ENCODE results near the gene OPN1LW.
A peak's percentile ranks its signal among the peaks of the same experiment; 100 is the strongest.
"Not testable (repeated sequence)": the region's sequence is repeated elsewhere in the genome, so short reads cannot be mapped to it uniquely, and the experiment has no call there.

Gene OPN1LW

DNA sequence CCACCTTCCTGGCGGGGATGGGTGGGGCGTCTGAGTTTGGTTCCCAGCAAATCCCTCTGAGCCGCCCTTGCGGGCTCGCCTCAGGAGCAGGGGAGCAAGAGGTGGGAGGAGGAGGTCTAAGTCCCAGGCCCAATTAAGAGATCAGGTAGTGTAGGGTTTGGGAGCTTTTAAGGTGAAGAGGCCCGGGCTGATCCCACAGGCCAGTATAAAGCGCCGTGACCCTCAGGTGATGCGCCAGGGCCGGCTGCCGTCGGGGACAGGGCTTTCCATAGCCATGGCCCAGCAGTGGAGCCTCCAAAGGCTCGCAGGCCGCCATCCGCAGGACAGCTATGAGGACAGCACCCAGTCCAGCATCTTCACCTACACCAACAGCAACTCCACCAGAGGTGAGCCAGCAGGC lies at the start of gene OPN1LW:
Gene OPN1LW, plus strand, starts transcription at position 234 of the 400 bp plus-strand sequence. Its CDS starts 41 bp downstream, at position 275.
- DNase-seq, result not testable (repeated sequence)

DNA sequence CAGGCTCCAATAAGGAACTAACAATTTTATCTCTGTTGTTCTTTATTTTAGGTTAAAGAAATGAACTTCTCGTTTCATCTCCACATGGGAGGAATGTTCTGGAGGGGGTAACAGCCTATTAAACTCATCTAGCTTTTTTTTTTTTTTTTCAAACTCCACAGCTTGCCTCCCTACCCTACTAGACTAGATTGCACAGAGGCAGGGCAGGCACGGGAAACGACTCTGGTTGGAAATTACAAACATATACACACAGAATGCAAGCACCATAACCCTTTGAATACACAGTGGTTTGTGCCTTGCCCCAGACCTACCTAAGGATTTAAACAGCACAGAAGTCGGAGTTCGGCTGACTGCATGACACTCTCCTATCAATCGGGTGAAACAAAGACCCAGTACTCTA lies 49.2 kb upstream of the OPN1LW start:
- no peak for DNase-seq

DNA sequence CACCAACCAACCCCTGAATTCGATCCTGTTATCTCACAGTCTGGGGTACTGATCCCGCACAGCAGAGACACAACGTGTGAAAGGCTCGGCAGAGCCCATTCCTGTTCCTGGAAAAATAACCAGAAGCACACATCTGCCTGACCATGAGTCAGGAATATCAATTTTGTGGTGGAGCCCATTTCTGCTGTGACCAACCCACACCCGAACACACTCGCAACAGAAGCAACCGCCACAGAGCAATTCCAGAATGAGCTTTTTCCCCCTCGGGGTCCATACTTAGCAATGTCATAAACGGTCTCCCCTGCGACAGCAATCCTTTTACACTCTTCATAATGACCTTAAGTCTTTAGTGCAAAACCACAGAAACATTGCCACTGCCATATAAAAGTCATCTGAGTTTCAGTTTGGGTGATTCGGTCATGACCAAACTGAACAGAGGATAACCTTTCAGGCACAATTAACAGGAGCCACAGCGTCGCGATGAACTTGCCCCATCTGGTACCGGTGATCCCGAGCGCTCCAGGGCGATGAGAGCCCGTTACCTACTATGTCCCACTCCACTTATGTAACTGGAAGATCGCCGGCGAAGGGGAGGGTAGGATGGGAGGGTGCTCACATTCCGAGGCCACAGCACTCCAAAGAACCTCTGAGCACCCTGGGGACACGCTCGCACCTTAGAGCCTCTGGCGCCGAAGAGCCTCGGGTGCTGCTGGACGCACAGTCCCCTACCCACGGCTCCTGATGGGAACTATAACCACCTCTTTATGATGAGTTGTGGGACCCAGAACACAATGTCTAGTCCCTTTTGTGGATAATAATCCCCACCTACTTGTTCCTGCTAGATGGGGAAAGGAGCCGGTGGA lies 47.7 kb upstream of the OPN1LW start:
- DNase-seq, result no peak

DNA sequence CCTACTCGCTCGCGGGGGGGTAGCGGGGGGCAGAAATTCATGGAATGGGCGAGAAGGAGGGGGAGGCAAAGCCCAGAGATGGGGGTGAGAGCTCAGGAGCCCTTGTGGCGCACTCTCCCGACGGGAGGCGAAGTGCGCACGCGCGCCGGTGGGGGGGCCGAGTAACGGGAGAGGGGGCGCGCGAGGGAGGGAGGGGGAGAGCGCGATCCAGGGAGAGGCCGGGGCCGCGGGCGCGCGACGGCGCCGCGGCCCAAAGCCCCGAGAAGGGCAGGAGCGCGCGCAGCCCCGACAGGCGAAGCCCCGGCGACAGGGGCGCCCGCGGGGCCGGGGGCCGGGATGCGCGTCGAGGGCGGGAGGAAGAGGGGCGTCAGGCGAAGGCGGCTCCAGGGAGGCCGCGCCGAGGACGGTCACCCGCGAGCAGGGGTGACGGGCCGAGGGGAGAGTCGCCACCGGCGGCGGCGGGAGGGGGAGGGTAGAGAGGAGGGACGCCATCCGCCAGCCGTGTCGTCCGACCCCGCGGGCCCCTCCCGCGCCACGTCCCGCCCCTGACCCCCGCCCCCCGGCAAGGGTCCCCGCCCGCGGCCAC lies 46.9 kb upstream of the OPN1LW start:
- peak; percentile 66 for DNase-seq

DNA sequence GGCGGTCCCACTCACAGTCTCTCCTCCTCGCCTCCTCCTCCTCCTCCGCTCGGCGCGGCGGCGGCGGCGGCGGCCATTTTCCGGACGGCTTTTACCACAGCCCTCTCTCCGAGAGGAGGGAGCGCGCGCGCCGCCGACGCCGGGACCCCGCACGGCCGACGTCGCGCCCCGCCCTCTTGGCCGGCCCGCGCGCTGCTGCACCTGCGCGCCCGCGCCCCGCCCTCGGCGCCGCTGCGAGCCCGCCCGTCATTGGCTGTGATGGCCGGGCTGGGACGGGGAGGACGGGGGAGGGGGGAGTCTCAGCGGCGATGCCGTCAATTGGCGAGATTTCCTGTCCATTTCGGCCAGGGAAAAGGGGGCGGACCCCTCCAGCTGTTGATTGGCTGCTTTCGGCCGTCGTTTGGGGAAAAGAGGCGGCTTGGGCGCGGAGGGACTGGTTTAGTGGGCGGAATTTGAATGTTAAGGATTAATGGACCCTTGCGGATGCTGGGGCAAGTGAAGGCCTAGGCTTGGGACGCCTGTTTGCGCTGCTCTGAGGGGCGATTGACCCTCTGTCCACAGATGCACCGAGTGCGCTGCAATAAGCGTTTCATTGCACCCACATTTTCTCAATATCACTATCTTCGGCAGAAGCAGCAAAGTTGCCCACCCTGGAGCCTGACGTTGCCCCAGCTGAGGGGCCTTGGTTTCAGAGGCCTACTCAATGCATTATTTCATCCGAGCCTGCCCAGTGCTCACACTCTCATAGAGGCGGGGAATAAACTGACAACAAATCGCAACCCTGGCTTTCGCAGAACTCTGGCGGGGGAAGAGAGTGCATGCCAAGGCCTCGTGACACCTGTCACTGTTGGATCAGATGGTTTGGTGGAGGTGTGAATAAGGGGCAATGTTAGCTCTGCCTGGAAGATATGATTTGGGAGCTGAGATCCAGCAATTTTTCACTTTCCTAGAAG lies 46.2 kb upstream of the OPN1LW start, which contains the start of gene MECP2:
Gene MECP2, minus strand, starts transcription at position 129 of the 953 bp plus-strand sequence.
- DNase-seq, result peak; percentile 77

DNA sequence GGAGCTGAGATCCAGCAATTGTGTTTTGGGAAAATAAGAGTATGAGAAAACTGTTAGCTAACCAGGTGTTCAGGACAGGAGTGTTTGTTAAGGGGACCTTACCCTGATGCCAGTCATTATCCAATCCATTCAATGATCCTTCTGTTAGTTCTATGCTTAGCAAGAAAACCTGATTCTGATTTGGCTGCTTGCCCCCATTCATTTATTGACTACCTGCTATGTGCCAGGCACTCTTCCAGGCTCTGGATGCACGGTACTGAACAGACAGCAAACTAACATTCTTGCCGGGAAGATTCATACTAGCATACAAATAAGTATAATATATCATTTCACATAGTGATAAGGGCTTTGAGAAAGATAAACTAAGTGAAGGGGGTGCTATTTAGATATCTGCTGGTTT lies 45.5 kb upstream of the OPN1LW start:
- DNase-seq, result no peak

DNA sequence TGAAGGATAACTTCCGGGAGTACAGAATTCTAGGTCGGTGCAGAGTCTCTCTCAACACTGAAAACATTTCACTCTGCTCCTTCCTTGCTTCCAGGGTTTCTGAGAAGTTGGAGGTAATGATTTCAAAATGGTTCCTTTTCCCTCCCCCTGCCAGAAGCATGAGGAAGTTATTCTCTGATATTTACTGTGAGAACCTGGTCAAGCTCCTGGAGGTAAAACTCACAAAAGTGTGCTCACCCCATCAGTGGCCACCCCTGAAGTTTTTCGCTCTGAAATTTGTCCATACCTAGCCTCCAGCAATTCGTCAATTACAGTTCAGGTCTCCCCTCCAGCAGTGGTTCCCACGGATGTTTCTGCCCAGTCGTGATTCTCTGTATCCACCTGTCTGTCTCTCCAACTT lies 30.3 kb upstream of the OPN1LW start:
- no peak for DNase-seq

DNA sequence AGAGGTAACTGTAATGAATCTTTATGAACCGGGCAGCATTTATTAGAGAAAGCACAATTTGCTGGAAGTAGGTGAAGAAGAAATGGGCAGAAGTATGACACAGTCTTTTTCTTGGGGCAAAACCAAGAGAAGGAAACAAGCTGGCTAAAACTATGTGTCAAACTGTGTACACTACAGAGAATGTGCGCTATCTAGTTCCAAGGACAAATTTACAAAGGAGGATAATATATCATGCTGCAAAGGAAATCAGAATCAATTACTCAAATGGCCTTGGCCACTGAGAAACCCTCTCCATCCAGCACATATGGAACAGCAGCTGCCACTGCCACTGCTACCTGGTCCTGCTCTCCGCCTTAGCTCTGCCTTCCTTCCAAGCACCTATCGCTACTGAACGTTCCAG lies 29.4 kb upstream of the OPN1LW start:
- no peak for DNase-seq

DNA sequence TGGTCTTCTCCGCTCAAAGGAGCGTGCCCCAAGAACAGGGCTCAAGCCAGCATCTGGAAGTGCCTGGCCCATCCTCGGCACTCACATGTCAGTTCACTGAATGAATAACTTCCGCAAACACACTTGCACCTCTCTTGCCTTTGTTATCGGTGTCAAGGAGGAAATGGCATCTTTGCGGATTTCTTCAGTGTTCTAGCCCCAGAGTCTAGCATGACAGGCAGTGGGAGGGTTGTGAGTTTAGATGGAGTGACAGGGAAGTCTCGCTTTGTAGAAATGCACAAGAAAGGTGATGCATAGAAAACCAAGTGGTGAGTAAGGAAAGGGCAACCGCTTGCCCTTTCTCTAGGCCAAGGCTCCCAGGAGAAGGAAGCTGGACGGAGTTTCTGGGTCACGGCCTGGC lies 29.0 kb upstream of the OPN1LW start:
- no peak for DNase-seq

DNA sequence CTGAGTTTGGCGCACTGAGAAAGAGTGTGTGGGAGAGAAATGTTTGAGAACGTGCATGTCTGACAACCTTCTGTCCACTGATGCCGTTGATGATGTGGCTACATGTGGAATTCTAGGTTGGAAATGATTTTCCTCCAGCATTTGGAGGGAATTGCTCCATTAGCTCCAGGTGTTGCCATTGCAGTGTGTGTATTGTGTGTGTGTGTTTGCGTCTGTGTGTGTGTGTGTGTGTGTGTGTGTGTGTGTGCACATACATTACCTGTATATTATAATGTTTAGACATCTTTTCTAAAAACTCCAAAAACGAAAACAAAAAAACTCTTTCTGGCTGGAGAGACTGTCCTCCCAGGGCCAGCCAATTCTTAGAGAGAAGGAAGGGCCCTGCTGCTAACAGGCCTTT lies 28.3 kb upstream of the OPN1LW start:
- no peak for DNase-seq

DNA sequence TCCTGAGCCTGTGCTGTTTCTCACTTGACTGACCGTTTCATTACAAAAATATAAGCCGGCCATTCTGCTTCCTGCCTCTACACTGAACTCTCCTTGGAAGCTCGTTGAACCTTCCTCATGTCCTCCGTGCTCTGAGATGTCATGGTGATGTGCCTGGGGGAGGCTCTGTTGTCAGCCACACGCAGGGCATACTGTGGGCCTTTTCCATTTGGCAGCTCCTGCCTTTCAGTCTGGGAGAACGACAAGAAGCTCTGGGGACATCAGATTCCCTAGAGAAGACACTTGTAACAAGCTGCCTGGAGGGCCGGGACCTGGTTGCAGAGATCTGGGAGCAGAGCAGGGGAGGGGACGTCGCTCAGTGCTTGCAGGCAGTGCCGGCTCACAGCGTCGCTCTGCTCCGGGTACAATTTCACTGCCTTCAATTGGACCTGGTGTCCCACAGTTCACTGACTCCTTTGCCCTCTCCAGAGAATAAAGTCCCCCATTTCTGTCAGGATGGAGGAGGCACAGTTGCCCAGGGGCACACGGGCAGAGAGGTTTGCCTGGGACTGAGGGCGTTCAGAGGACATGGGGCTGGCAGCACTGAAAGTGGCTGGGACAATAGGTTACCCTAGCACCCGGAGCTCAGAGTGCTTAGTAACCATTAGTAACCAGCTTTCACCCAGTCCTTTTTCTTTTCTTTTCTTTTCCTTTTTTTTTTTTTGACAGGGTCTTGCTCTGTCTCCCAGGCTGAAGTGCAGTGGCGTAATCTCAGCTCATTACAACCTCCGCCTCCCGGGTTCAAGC lies 27.4 kb upstream of the OPN1LW start:
- no peak for DNase-seq

DNA sequence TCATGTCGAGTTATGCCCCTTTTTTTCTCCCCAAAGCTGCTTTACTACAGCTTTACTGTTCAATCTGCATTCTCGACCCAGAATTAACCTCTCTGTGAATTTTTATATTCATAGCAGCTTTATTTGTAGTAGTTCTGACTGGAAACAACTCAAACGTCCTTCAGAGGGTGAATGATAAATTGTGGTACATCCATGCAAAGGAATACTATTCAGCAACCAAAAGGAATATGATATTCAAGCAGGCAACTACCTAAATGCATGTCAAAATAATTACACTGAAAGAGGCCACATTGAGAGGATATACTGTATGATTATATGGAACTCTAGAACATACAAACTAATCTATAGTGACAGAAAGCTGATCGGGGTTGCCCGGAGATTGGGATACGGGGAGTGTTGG lies 26.5 kb upstream of the OPN1LW start:
- DNase-seq, result no peak

DNA sequence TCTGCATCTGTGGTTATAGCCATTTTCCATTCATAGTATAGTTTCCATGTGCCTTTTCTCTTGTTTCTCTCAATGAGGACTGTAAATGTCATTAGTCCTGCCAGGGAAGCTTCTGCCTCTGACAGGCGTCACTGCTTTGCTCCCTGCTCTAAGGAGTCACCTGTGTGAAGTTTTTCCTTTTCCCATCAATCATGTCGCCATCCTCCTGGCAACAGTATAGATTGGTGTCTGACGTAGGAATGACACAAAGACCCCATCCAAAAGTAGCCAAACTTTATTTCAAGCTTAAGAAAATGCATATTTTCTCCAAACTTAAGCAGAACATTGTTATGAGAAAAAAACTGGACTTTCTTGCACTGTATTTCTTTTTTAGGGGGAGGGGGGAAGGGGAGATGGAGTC lies 23.5 kb upstream of the OPN1LW start:
- no peak for DNase-seq

DNA sequence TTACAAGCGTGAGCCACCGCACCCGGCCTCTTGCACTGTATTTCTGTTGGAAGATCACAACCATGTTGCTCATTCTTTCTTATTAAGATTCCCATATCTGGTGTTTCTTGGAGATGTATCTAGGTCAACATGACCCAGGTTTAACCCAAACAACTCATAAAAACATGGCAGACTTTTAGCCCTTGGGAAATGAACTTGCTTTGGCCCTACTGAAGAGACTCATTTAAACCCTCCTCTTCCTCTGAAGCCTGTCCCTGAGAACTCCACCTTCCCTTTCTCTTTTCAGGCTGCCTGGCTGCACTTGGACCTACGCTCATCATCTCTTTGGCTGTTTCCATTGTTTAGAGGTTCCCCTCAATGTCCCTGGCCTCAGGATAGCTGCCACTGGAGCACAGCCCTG lies 22.8 kb upstream of the OPN1LW start:
- DNase-seq, result no peak

DNA sequence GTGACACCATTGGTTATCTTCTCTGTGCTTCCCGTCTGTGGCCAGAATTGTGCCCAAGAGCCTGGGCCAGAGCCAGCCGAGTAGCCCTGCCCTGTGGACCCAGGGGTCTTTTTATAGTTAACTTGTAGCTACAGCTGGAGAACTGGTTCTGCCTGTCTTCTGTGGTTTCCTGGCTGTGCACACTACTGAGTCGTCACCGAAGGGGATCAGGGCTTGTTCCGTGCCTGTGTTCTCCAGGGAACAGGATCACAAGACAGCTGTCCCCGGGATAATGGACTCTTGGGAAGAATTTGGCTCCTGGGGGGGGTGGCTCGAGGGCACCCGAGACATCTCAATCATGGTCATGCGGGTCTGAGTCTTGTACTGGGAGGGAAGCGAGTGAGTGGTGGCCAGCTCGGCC lies 22.1 kb upstream of the OPN1LW start:
- DNase-seq, result no peak

DNA sequence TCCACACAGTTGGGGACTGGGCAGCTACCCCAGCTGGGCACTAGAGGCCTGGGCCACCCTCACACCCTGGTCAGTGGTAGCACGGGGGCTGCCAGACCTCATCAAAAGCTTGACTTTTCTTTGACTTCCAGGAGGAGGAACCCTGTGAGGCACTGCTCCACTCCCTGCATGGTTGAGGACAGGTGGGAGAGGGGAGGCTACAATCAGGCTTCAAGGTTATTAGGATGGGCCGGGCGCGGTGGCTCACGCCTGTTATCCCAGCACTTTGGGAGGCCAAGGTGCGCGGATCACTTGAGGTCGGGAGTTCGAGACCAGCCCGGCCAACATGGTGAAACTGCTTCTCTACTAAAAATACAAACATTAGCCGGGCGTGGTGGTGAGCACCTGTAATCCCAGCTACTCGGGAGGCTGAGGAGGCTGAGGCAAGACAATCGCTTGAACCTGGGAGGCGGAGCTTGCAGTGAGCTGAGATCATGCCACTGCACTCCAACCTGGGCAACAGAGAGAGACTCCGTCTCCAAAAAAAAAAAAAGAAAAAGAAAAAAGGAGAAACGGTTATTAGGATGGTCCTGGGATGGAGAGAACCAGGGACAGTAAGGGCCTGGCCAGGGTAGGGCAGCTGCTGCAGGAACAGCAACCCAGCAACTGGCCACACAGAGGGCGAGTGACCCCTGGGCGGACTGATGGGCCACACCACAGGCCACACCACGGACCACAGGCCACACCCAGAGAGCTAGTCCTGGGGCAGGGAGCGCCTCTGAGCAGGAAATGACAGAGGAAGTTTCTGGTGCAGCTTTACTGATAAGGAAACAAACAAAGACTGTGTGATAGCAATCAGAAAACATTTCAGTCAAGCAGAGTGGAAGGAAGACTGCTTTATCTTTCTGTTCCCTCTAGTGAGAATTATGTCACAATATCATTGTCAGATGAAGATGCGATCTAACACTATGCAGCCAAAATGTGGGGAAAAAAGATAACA lies 20.5 kb upstream of the OPN1LW start:
- no peak for DNase-seq

DNA sequence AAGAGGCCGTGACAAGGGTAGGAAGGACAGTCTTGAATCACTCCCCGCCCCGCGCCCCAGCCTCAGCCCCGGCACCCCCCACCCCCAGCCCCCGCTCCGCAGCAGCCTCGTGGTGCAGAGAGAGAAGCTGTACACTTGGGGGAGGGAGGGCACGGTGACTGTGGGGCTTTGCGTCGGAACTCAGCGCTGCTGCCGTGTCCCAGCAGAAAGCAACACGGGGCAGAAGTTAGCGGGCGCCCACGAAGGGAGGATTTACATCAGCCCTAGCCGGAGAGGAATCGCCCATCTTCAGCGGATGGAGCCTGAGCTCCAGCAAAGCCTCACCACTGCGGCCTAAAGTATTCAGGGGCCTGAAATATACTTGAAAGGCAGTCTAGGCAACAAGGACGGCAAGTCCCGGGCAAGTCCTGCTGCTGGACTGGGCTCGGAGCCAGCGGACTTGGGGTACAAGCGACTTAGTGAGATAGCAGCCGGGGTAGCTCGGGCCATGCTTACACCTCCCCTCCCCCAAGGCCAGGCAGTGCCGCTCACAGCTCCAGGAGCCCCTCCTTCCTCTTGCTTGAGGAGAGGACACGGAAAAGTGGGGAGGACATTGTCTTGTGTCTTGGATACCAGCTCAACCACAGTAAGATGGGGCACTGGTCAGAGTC lies 18.5 kb upstream of the OPN1LW start:
- DNase-seq, result no peak

DNA sequence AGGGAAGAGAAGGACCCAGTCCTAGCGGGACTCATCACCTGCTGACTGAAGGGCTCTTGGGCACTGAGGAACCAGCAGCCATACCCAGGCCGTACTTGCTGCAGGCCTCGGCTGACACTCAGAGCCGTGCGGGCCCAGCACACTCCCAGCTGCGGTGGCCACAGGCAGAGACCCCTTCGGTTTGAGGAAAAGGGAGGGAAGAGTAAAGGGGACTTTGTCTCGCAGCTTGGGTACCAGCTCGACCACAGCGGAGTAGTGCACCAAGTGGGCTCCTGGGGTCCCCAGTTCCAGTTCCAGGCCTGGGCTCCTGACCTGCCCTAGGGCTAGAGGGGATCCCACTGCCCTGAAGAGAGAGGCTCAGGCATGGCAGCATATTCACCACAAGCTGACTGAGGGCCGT lies 17.9 kb upstream of the OPN1LW start:
- DNase-seq, result no peak

DNA sequence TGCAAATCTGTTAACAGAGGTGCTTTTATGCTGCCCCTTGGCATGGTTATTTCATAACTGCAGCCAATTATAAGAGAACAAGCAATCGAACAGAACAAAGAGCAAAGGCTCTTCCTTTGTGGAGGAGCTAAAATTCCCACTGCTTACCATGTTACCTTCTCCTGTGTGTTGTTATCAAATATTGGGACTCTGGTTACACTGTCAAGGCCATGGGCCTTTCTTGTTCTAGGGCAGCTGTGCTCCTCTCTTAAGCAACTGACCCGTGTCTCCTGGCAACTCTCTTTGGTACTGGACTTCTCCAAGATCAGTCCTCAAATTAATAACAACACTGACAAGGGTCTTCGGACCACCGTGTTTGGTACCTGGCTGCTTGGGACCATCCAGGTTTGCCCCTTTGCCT lies 12.1 kb upstream of the OPN1LW start:
- DNase-seq, result no peak

DNA sequence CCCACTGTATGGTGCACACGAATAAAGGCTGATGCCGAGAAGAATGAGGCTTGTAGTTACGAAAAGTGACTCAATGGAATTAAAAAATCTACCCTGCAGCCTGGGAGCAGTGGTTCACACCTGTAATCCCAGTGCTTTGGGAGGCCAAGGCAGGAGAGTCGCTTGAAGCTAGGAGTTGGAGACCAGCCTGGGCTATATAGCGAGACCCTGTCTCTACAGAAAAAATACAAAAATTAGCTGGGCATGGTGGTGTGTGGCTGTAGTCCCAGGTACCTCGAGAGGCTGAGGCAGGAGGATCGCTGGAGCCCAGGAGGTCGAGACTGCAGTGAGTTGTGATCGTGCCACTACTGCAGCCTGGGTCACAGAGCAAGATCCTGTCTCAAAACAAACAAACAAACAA lies 11.7 kb upstream of the OPN1LW start:
- DNase-seq, result no peak

Data from stimulated activated CD4-positive, alpha-beta T cell treated with anti-CD3 and anti-CD28 coated beads, Interleukin-12 subunit alpha, Interleukin-12 subunit beta, amount 100 ng/mL, for 4 hours (primary cell).